ENCODE measurements around the gene COL28A1.
"Not testable (repeated sequence)": the region's sequence is repeated elsewhere in the genome, so short reads cannot be mapped to it uniquely, and the experiment has no call there.

The COL28A1 gene

GRCh38 chr7:7517754-7518153 lies 17.9 kb downstream of the COL28A1 start:
- no peak for DNase-seq (ENCODE audit: low read depth)

- DNase-seq (ENCODE audit: low read depth): no peak
These were observed 19.0 kb downstream of the COL28A1 start for GRCh38 chr7:7516662-7517061.

- DNase-seq (ENCODE audit: low read depth): no peak
These were observed 19.5 kb downstream of the COL28A1 start for GRCh38 chr7:7516156-7516555.

GRCh38 chr7:7512861-7513597 lies 22.6 kb downstream of the COL28A1 start:
- DNase-seq (ENCODE audit: low read depth): no peak

GRCh38 chr7:7510794-7511193 lies 24.9 kb downstream of the COL28A1 start:
- no peak for DNase-seq (ENCODE audit: low read depth)

GRCh38 chr7:7505915-7506314 lies 29.8 kb downstream of the COL28A1 start:
- DNase-seq (ENCODE audit: low read depth): no peak

- DNase-seq (ENCODE audit: low read depth): no peak
These were observed 30.6 kb downstream of the COL28A1 start for GRCh38 chr7:7504910-7505704.

GRCh38 chr7:7499892-7500291 lies 35.8 kb downstream of the COL28A1 start:
- DNase-seq (ENCODE audit: low read depth): no peak

- DNase-seq (ENCODE audit: low read depth): no peak
These were observed 36.8 kb downstream of the COL28A1 start for GRCh38 chr7:7498856-7499255.

GRCh38 chr7:7496311-7496710 lies 39.4 kb downstream of the COL28A1 start:
- DNase-seq (ENCODE audit: low read depth): no peak

- DNase-seq (ENCODE audit: low read depth): no peak
These were observed 40.5 kb downstream of the COL28A1 start for GRCh38 chr7:7495171-7495570.

- DNase-seq (ENCODE audit: low read depth): no peak
These were observed 44.6 kb downstream of the COL28A1 start for GRCh38 chr7:7491044-7491443.

GRCh38 chr7:7490003-7490402 lies 45.7 kb downstream of the COL28A1 start:
- DNase-seq (ENCODE audit: low read depth): no peak

- no peak for DNase-seq (ENCODE audit: low read depth)
These were observed 46.1 kb downstream of the COL28A1 start for GRCh38 chr7:7489546-7489945.

GRCh38 chr7:7486362-7486761 lies 49.3 kb downstream of the COL28A1 start:
- DNase-seq (ENCODE audit: low read depth): no peak

- no peak for DNase-seq (ENCODE audit: low read depth)
These were observed 51.6 kb downstream of the COL28A1 start for GRCh38 chr7:7484072-7484471.

GRCh38 chr7:7481802-7482201 lies 53.9 kb downstream of the COL28A1 start:
- DNase-seq (ENCODE audit: low read depth): no peak

GRCh38 chr7:7479275-7479805 lies 56.3 kb downstream of the COL28A1 start:
- DNase-seq (ENCODE audit: low read depth): no peak

- no peak for DNase-seq (ENCODE audit: low read depth)
These were observed 57.1 kb downstream of the COL28A1 start for GRCh38 chr7:7478569-7478968.

- DNase-seq (ENCODE audit: low read depth): not testable (repeated sequence)
These were observed 58.0 kb downstream of the COL28A1 start for GRCh38 chr7:7477641-7478040.

GRCh38 chr7:7476381-7476780 lies 59.3 kb downstream of the COL28A1 start:
- no peak for DNase-seq (ENCODE audit: low read depth)

GRCh38 chr7:7475601-7476000 lies 60.1 kb downstream of the COL28A1 start:
- DNase-seq (ENCODE audit: low read depth): no peak

- DNase-seq (ENCODE audit: low read depth): no peak
These were observed 61.2 kb downstream of the COL28A1 start for GRCh38 chr7:7474436-7474835.
